Thoracic aorta endothelial cell (primary cell): ENCODE results near the gene TENT5C. TPM values are rescaled to one million over a fixed set of nuclear protein-coding genes. Genes with fewer than 3 reads are reported as not detected.

Source experiments
- total RNA-seq: library from RNA; depleted of rRNA; stranded (reverse); fragments of >200 nt; gene quantifications from 2 replicates; pipeline ENCODE4 v1.2.3, GENCODE V29; 2012

The TENT5C gene
- total RNA-seq, result 0.13 and 0.14 TPM in 2 replicates

DNA sequence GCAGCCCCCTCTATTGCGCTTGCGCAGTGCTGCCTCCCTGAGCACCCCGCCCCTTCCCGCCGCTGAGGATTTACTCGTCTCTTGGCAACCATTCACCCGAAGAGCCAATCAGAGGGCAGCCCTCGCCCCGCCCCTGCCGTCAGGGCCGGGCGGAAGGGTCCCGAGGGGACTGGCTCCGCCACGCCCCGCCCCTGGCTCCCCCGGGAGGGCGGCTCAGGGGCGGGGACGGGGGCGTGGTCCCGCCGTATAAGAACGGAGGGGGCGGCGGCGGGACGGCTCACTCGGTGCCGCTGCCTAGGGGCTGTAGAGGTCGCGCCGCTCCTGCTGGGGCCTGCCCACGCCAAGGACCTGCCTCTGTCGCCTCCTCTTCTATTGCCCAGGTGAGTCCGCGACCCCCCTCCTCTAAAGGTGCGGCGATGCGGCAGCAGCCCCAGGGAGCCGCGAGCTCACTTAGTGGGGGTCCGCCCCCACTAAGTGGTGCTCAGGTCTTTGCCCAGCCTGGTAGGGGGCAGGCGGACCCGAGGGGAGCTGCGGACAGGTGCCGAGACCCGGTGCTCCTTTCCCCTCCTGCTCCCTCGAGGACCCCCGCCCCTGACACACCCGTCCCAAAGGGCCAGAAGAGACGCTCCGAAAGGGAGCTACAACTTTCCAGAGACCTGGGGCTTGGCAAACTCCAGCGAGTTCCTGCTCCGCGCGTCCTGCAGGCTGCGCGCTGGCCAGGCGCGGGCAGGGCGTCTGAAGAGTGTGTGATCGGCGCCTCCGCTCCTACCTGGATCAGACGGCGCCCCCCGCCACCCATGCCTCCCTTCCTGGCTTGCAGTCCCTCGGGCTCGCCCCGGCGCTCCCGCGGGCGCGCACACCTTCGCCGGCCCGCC is at the start of gene TENT5C:
TENT5C (plus strand) TSS at position 275 of the 875 bp plus-strand sequence. CDS start 16,821 bp downstream, outside the sequence.

Other genes with a start within 250 kb of the TENT5C start
- gene MAN1A2, start 238.6 kb upstream of the TENT5C start, total RNA-seq, result 69.4 and 71.3 TPM in 2 replicates